Common myeloid progenitor, CD34-positive (primary cell): ENCODE results near the gene DOCK10.

Experiments used
- CTCF ChIA-PET: fragments of 350-600 bp; sonication (Branson Sonifier 250); formaldehyde crosslinking; loops from one replicate; lab custom pipeline; 2021; ENCODE audit warnings: antibody characterized with exemption; lab: Charles Lee
- POLR2A ChIA-PET: fragments of 350-600 bp; sonication (Branson Sonifier 250); formaldehyde crosslinking; loops from one replicate; lab custom pipeline; 2021; ENCODE audit warnings: antibody characterized with exemption; lab: Charles Lee
- DNase-seq, 3 donors: peaks; one replicate each; pipeline versions ENCODE4 v3.0.0 to v3.0.0-alpha.2; 2013
- H3K27ac ChIP-seq, 2 experiments: 1 replicate in 1 of 2; 2 replicates in 1 of 2; pipeline ENCODE4 v1.7.0; 2013; ENCODE audit warnings: inconsistent platforms in 2 of 2, low read length in 2 of 2, mild to moderate bottlenecking in 2 of 2, low read depth in 1 of 2, moderate library complexity in 1 of 2; ENCODE audit not compliant: severe bottlenecking in 2 of 2, insufficient read depth in 1 of 2, poor library complexity in 1 of 2
- H3K27me3 ChIP-seq, 5 experiments: replicated peaks in 2 of 5; 1 replicate in 3 of 5; 2 replicates in 2 of 5; pipeline versions ENCODE4 v1.6.1 to v1.7.0; 2013; ENCODE audit warnings: low read length in 4 of 5, mild to moderate bottlenecking in 2 of 5, moderate library complexity in 2 of 5, inconsistent platforms in 1 of 5; ENCODE audit not compliant: insufficient read depth in 5 of 5, control insufficient read depth in 4 of 5
- H3K36me3 ChIP-seq, 4 experiments: 1 replicate in 2 of 4; 2 replicates in 2 of 4; pipeline versions ENCODE4 v1.6.1 to v1.7.0; 2013; ENCODE audit warnings: low read length in 3 of 4, control low read depth in 1 of 4, mild to moderate bottlenecking in 1 of 4; ENCODE audit not compliant: control insufficient read depth in 4 of 4, insufficient read depth in 4 of 4
- H3K4me1 ChIP-seq, 4 experiments: 1 replicate in 3 of 4; 2 replicates in 1 of 4; pipeline versions ENCODE4 v1.6.1 to v1.7.1; 2013; ENCODE audit warnings: low read length in 3 of 4, mild to moderate bottlenecking in 3 of 4, control low read depth in 1 of 4, inconsistent platforms in 1 of 4, moderate library complexity in 1 of 4; ENCODE audit not compliant: control insufficient read depth in 4 of 4, insufficient read depth in 4 of 4; ENCODE audit errors: control extremely low read depth in 1 of 4
- H3K4me3 ChIP-seq, 7 experiments: 1 replicate in 4 of 7; 2 replicates in 3 of 7; pipeline versions ENCODE4 v1.5.1 to v1.7.0; 2013; ENCODE audit warnings: mild to moderate bottlenecking in 7 of 7, low read length in 6 of 7, moderate library complexity in 6 of 7, inconsistent platforms in 2 of 7, low read depth in 2 of 7, control low read depth in 1 of 7; ENCODE audit not compliant: insufficient read depth in 4 of 7, control insufficient read depth in 1 of 7; ENCODE audit errors: extremely low read depth in 1 of 7
- H3K9me3 ChIP-seq, 5 experiments: 1 replicate in 4 of 5; 2 replicates in 1 of 5; pipeline versions ENCODE4 v1.6.1 to v1.7.1; 2013; ENCODE audit warnings: low read length in 4 of 5, mild to moderate bottlenecking in 2 of 5, inconsistent platforms in 1 of 5, low read depth in 1 of 5, moderate library complexity in 1 of 5; ENCODE audit not compliant: control insufficient read depth in 4 of 5, insufficient read depth in 2 of 5; ENCODE audit errors: control extremely low read depth in 1 of 5
- WGBS: methylation state at CpG from one replicate; pipeline ENCODE4 v1.1.5; 2013; ENCODE audit not compliant: insufficient coverage; 5-methylcytosine and 5-hydroxymethylcytosine counted together

The DOCK10 gene

DNA sequence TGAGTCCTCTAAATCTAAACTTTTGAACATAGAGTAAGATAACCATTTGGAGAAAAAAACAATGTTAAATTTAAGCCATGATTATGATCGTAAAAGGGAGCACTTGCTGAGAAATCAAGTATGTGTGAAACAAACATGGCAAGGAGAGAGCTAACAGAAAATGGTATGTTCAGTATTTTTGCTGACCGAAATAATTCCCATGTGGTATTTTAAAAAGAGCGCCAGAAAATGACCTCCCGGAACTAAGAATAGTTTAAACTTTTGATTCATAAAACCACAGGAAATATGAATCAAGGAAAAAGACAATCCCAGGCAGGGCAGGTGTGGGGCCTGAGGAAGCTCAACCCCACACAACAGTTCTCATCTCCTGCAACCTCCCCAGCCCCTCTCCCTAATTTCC is 74.2 kb downstream of the DOCK10 start:
- H3K36me3 ChIP-seq: no peaks in the 10 kb centered on the region
- CTCF ChIA-PET: interaction anchor here (1.0 to 1.6 kb wide), 2 partner anchors 19 to 34 kb away, joined by 3 to 5 read pairs; no protein-coding TSS in a partner anchor
- 63% methylated on average over 4 of the region's 4 CpGs for WGBS
- H3K4me1 ChIP-seq: peaks cover 0 to 9% (median 3%) of the 10 kb centered on the region in 4 experiments
- DNase-seq: no peak
- H3K27ac ChIP-seq: no peak overlapping the region
- no peaks in the 10 kb centered on the region for H3K9me3 ChIP-seq
- no peaks in the 10 kb centered on the region for H3K27me3 ChIP-seq
- POLR2A ChIA-PET: no interaction called here
- H3K4me3 ChIP-seq: no peak overlapping the region

DNA sequence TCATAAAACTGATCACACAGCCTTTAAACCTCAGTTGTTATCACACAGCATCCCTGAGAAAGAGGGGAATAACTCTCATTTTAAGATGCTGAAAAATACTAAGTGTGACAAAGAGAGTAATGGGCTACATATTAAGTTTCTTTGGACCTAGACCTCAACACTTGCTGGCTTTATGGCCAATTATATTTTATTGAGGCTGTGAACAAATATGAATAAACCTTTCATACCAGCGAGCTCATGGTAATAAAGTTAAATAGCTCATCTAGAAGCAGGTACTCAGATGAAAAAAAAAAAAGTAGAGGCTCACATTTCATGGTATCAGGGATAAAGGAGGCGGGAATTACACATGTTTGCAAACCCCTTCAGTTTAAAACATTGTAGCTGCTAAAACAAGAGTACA is 75.7 kb downstream of the DOCK10 start:
- Histone ChIP-seq H3K9me3 (no peaks in the 10 kb centered on the region), H3K36me3 (no peaks in the 10 kb centered on the region), H3K27me3 (no peaks in the 10 kb centered on the region), H3K27ac (no peak overlapping the region), H3K4me1 (peaks cover 0 to 9% (median 3%) of the 10 kb centered on the region in 4 experiments), H3K4me3 (no peak overlapping the region)
- WGBS: 100% methylated on average over 2 of the region's 2 CpGs
- DNase-seq: no peak
- POLR2A ChIA-PET: no interaction called here
- CTCF ChIA-PET: no interaction called here

DNA sequence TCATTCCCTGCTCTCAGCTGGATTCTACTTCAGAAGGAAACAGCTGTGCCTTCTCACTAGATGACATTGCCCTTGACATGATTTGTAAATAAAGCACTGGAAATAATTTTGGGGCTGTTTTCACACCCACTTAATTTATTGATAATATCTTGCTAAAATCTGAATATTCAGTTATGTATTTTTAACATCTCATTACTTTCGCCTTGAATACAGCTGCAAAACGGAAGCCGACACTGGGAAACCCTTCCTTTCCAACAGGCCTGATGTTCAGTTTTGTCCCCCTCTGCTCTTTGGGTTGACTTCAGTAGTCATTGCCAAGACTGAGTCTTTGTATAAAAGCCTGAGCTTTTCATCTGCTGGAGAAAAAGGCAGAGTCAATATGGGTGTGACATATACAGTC is 82.7 kb downstream of the DOCK10 start:
- Histone ChIP-seq H3K9me3 (no peaks in the 10 kb centered on the region), H3K27ac (no peak overlapping the region), H3K27me3 (no peaks in the 10 kb centered on the region), H3K36me3 (no peaks in the 10 kb centered on the region), H3K4me3 (no peak overlapping the region), H3K4me1 (no peaks in the 10 kb centered on the region)
- 100% methylated on average over 3 of the region's 3 CpGs for WGBS
- no peak for DNase-seq
- ChIA-PET CTCF (interaction anchor here (0.7 to 1.3 kb wide), 4 partner anchors 16 to 112 kb away, joined by 3 to 5 read pairs (median 4); no protein-coding TSS in a partner anchor), POLR2A (no interaction called here)

DNA sequence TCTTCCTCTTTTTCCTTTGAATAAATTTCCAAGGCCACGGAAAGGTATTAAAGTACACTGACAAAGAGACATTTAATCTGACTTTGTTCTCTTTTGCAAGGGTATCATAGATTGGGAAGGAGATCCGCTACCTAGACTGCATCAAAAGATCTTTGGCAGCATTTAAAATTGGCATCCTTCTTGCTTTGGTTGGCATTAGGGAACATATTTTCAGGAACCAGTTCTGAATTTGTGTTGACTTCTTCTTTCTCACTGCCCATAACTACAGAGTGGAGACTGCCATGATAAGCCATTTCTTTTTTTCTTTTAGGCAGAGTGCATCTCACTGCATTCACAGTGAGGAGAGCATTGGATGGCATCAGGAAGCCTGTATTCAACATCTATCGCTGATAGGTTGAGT is 83.4 kb downstream of the DOCK10 start:
- DNase-seq: peak in 2 of 3 donors; percentile 28 to 48
- Histone ChIP-seq H3K27me3 (no peaks in the 10 kb centered on the region), H3K9me3 (no peaks in the 10 kb centered on the region), H3K4me1 (peaks cover 0 to 1% (median 0%) of the 10 kb centered on the region in 4 experiments), H3K36me3 (no peaks in the 10 kb centered on the region), H3K4me3 (no peak overlapping the region), H3K27ac (no peak overlapping the region)
- POLR2A ChIA-PET: no interaction called here
- WGBS: 100% methylated on average over 1 of the region's 3 CpGs
- CTCF ChIA-PET: interaction anchor here (0.7 kb wide), 1 partner anchor 17 kb away, joined by 3 read pairs; no protein-coding TSS in a partner anchor

DNA sequence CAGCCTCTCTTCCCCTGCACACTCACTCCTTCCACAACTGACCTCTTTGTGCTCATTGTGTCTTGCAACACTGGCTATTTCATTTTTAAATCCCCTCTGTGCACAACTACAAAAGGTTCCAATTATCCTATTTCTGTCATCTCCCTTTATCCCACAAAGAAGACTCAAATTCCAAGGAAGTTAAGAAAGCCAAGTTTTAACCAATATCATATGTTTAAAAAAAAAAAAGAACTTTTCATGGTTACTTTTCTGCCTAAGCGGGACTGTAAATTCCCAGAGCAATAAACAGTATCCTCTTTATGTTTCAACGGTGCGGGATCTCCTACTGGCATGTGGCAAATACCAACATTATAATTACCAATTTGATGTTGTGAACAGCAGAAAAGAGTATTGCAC is 83.8 kb downstream of the DOCK10 start:
- ChIA-PET CTCF (no interaction called here), POLR2A (no interaction called here)
- WGBS: 89% methylated on average over 3 of the region's 3 CpGs
- Histone ChIP-seq H3K9me3 (no peaks in the 10 kb centered on the region), H3K27ac (no peak overlapping the region), H3K36me3 (no peaks in the 10 kb centered on the region), H3K4me3 (no peak overlapping the region), H3K27me3 (no peaks in the 10 kb centered on the region), H3K4me1 (peaks cover 0 to 5% (median 3%) of the 10 kb centered on the region in 4 experiments)
- DNase-seq: no peak

DNA sequence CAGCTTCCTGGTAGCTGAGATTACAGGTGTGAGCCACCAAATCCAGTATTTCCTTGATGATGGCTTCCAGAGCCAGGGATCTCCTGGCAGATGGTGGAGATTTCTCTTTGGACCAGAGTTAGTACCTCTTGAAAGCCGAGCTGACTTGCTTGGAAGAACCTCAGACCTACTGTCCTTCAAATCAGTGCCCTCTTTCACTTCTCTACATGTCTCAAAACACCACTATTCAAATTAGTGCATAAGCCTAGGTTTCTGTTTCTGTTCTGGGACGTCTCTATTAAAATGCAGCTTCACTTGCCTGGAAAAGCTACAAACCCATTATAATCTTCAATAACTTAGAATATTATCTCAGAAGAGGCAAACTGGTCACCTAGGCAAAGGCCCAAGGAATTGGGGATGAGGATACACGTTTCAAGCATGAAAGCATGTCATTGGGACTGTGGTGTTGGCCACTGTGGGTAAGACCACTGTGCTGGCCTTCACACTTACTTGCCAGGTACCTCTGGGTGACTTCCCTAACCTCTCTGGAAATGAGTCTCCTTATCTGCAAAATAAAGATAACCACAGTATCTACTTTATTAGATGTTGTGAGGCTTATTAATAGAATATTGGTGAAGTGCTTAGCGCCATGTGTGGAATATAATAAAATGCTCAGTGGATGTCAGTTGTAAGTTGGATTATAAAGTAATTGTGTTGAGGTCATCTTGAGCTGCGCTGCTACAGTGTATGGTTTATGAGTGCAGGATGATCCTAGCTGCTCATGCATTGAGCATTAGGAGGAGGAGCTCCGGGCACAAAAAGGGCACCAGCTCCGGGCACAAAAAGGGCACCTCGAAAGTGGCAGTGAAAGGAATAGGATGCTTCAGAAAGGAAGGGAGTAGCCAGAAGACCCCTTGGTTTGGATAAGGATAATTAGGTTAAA is 84.5 kb downstream of the DOCK10 start:
- Histone ChIP-seq H3K4me3 (no peak overlapping the region), H3K4me1 (peaks cover 0 to 11% (median 8%) of the 10 kb centered on the region in 4 experiments), H3K27me3 (no peaks in the 10 kb centered on the region), H3K36me3 (no peaks in the 10 kb centered on the region), H3K27ac (no peak overlapping the region), H3K9me3 (no peaks in the 10 kb centered on the region)
- ChIA-PET CTCF (no interaction called here), POLR2A (no interaction called here)
- 98% methylated on average over 6 of the region's 8 CpGs for WGBS
- DNase-seq: no peak

DNA sequence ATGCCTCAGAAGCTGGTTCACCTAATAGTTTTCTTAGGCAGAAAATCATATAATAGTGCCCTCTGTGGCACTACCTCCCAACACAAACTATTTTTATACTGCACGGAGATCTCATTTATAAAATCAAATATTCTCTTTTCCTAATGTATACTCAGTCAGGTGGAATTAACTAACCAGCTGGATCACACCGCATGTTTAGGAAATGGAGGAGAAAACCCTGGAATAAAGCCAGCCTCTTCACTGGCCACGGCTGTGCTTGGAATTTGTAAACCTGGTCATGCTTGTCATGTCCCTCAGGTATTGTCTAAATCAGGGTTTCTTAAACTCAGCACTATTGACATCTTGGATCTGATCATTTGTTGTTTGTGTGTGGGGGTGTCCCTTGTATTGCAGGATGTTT is 85.6 kb downstream of the DOCK10 start:
- H3K4me3 ChIP-seq: no peak overlapping the region
- H3K27ac ChIP-seq: no peak overlapping the region
- ChIA-PET POLR2A (no interaction called here), CTCF (no interaction called here)
- H3K9me3 ChIP-seq: no peaks in the 10 kb centered on the region
- DNase-seq: no peak
- no peaks in the 10 kb centered on the region for H3K36me3 ChIP-seq
- no peaks in the 10 kb centered on the region for H3K27me3 ChIP-seq
- WGBS: 95% methylated on average over 2 of the region's 3 CpGs
- H3K4me1 ChIP-seq: peaks cover 3 to 19% (median 9%) of the 10 kb centered on the region in 4 experiments
